Progenitor cell of endocrine pancreas (in vitro differentiated cells): ENCODE results near the gene TANC1. TPM values are rescaled to one million over a fixed set of nuclear protein-coding genes. Genes with fewer than 3 reads are reported as not detected.

ENCODE experiments used
- DNase-seq: peaks from one replicate; pipeline ENCODE4 v3.0.0; 2021; ENCODE audit warnings: low spot score; ENCODE audit not compliant: unreplicated experiment
- H3K27ac Mint-ChIP-seq: 2 replicates; pipeline ENCODE4 v1.8.0; 2021; ENCODE audit warnings: mild to moderate bottlenecking, moderate library complexity, mixed read lengths
- H3K27me3 Mint-ChIP-seq: 2 replicates; pipeline ENCODE4 v1.8.0; 2021; ENCODE audit warnings: mixed read lengths
- H3K36me3 Mint-ChIP-seq: 2 replicates; pipeline ENCODE4 v1.8.0; 2022; ENCODE audit warnings: mixed read lengths; ENCODE audit not compliant: insufficient read depth
- H3K4me1 Mint-ChIP-seq: 2 replicates; pipeline ENCODE4 v1.8.0; 2021; ENCODE audit warnings: low read depth, mixed read lengths
- H3K4me3 Mint-ChIP-seq: 2 replicates; pipeline ENCODE4 v1.8.0; 2021; ENCODE audit warnings: low read depth, mild to moderate bottlenecking, moderate library complexity, mixed read lengths
- H3K9me3 Mint-ChIP-seq: 2 replicates; pipeline ENCODE4 v1.8.0; 2021; ENCODE audit warnings: low read depth, mixed read lengths
- total RNA-seq: library from RNA; stranded (reverse); gene quantifications from 2 replicates; pipeline ENCODE4 v1.2.1, GENCODE V29; 2021
- TF ChIP-seq, protein P1 (sequence below): fragments of 200-600 bp; sonication (generic); IDR thresholded peaks from one replicate; pipeline ENCODE4 v1.5.0; 2021; ENCODE audit warnings: antibody characterized with exemption, mild to moderate bottlenecking; ENCODE audit not compliant: unreplicated experiment

Gene TANC1
- total RNA-seq, 1 donor from 2014 or later: 29.8 TPM

DNA sequence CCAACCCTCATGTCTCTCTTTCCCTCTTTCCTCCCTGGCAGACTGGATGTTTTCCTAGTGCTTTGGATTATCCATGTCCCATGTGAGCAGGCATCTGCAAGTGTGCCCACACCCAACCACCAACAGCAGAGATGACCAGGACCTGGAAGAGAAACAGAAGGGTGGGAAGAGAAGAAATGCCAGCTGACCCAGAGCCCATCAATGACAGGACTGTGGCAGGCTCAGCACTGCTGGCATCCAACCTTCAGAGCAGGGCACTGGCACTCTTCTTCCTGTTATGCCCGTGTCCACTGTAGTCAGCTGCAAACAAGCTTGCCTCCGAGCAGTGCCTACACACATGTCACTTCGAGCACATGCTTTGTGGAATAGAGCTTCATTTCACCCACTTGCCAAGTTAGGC, 121.1 kb downstream of the TANC1 start:
- Mint-ChIP-seq H3K27ac (no peak overlapping the region), H3K4me1 (peaks cover 39% of the 10 kb centered on the region), H3K27me3 (no peaks in the 10 kb centered on the region), H3K36me3 (no peaks in the 10 kb centered on the region), H3K9me3 (no peaks in the 10 kb centered on the region), H3K4me3 (no peak overlapping the region)
- TF ChIP-seq, protein P1, sequence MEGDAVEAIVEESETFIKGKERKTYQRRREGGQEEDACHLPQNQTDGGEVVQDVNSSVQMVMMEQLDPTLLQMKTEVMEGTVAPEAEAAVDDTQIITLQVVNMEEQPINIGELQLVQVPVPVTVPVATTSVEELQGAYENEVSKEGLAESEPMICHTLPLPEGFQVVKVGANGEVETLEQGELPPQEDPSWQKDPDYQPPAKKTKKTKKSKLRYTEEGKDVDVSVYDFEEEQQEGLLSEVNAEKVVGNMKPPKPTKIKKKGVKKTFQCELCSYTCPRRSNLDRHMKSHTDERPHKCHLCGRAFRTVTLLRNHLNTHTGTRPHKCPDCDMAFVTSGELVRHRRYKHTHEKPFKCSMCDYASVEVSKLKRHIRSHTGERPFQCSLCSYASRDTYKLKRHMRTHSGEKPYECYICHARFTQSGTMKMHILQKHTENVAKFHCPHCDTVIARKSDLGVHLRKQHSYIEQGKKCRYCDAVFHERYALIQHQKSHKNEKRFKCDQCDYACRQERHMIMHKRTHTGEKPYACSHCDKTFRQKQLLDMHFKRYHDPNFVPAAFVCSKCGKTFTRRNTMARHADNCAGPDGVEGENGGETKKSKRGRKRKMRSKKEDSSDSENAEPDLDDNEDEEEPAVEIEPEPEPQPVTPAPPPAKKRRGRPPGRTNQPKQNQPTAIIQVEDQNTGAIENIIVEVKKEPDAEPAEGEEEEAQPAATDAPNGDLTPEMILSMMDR: no peak
- no peak for DNase-seq

DNA sequence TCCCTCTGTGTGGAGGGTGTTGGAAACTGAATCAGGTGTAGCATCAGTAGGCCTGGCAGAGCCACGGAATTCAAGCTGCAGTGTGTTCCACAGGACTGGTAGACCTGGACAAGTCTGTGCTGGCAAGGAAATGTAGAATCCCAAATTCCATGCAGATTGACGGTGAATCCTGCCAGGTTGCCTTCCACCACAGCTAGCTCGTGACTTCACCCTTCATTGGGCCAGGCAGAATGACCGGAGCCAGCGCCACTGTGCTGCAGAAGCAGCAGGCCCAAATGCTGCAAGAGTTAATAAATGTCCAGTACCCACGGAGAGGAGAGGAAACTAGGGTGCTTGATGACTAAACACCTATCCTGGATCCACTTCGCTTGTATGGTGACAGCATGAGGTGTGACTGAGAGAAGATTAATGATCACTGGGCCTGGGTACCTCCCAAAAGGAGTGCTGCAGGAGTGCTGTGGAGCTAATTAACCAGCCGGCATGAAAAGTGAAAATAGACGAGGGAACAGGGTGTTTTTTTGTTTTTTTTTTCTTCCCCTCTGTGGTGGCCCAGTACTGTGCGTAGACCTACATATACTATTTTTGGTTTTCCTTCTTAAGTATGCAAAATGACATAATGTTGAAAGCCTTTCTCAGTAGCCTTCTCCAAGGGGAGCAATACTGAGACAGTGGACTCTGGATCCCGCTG, 122.2 kb downstream of the TANC1 start:
- Mint-ChIP-seq H3K9me3 (peaks cover under 1% of the 10 kb centered on the region), H3K36me3 (peaks cover under 1% of the 10 kb centered on the region), H3K27ac (peak overlapping the region; percentile 14), H3K4me1 (peaks cover 31% of the 10 kb centered on the region), H3K27me3 (no peaks in the 10 kb centered on the region), H3K4me3 (no peak overlapping the region)
- no peak for DNase-seq
- TF ChIP-seq, protein P1: no peak

DNA sequence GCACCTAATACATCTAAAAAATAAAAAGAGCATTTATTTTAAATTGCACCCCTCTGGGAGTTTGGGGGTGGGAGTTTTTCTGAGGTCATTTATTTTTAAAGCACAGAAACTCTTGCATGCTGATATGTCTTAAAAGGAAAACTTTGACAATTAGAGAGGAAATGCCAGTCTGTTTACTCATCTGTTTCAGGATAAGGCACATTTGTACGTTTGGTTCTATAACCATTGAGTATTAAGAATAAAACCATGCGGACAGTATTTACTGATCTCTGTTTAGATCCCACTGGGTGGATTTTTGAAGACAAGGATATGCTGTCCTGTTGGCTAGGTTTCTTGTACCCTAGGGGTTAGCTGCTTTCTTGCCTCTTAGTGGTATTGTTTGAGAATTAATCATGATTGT, 122.9 kb downstream of the TANC1 start:
- Mint-ChIP-seq H3K9me3 (peaks cover 6% of the 10 kb centered on the region), H3K4me3 (no peak overlapping the region), H3K27ac (peak overlapping the region; percentile 9), H3K4me1 (peaks cover 31% of the 10 kb centered on the region), H3K27me3 (no peaks in the 10 kb centered on the region), H3K36me3 (peaks cover 6% of the 10 kb centered on the region)
- TF ChIP-seq, protein P1: no peak
- DNase-seq: no peak

DNA sequence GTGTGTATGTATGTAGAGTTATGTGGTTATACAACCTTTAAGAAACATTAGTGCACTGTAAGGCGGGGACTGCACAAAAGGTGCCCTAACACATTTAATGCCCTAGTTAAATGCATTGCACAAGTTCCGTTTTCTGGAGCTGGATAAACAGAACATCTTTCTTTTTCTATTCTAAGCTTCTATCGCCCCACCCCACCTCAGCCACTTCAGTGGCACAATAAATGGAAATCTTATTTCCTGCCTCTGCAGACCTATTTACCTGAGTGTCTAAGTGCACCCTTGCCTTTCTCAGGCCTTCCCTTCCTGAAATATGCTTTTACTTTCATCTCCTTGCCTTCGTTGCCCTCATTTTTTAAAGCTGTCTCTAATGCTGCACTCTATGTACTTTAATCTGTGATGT, 123.5 kb downstream of the TANC1 start:
- Mint-ChIP-seq H3K36me3 (peaks cover 10% of the 10 kb centered on the region), H3K9me3 (peaks cover 11% of the 10 kb centered on the region), H3K27ac (peak overlapping the region; percentile 9), H3K4me1 (peaks cover 31% of the 10 kb centered on the region), H3K4me3 (no peak overlapping the region), H3K27me3 (no peaks in the 10 kb centered on the region)
- DNase-seq: no peak
- TF ChIP-seq, protein P1: no peak

DNA sequence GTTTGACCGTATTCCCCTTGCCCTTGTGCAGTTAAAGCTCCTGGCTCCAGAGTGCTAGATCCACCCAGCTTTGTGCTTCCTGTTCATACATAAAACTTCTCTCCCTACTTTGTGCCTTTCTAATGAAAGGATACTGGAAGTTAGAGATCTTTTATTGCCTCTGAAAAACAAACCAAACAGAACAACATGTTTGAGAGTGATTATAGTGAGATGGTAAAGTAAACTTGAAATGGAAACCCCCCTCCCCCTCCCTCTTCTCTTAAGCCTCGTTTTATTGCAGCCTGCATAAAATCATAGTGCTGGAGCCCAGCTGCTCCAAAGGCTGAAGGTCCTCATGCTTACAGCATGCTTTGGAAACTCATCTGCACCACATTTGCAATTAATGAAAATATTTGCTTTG, 125.1 kb downstream of the TANC1 start:
- no peak overlapping the region for H3K27ac Mint-ChIP-seq
- no peaks in the 10 kb centered on the region for H3K27me3 Mint-ChIP-seq
- TF ChIP-seq, protein P1: no peak
- no peak overlapping the region for H3K4me3 Mint-ChIP-seq
- peaks cover 12% of the 10 kb centered on the region for H3K9me3 Mint-ChIP-seq
- H3K4me1 Mint-ChIP-seq: peaks cover 32% of the 10 kb centered on the region
- DNase-seq: no peak
- peaks cover 11% of the 10 kb centered on the region for H3K36me3 Mint-ChIP-seq
